Activated CD8-positive, alpha-beta T cell treated with anti-CD3 and anti-CD28 coated beads for 36 hours (primary cell): ENCODE data around the gene MEG3. TPM values are rescaled to one million over a fixed set of nuclear protein-coding genes. Genes with fewer than 3 reads are reported as not detected.

Experiments
- ATAC-seq: fragments of 200-7000 bp; cut with Tn5 transposase; one replicate; pipeline ENCODE4 v1.10.0; 2021; ENCODE audit warnings: mild to moderate bottlenecking, moderate library complexity
- CTCF ChIA-PET: fragments of 350-600 bp; sonication (Branson Sonifier 250); formaldehyde crosslinking; loops from one replicate; lab custom pipeline; 2021; ENCODE audit warnings: antibody characterized with exemption; lab: Charles Lee
- POLR2A ChIA-PET: fragments of 350-600 bp; sonication (Branson Sonifier 250); formaldehyde crosslinking; loops from one replicate; lab custom pipeline; 2021; ENCODE audit warnings: antibody characterized with exemption; lab: Charles Lee
- DNase-seq: peaks from one replicate; pipeline ENCODE4 v3.0.0-alpha.2; 2020
- H3K27ac Mint-ChIP-seq: one replicate; pipeline ENCODE4 v1.8.0; 2021; ENCODE audit warnings: mild to moderate bottlenecking, mixed read lengths
- H3K27me3 Mint-ChIP-seq: one replicate; pipeline ENCODE4 v1.8.0; 2021; ENCODE audit warnings: mixed read lengths
- H3K36me3 Mint-ChIP-seq: one replicate; pipeline ENCODE4 v1.8.0; 2021; ENCODE audit warnings: low read depth, mixed read lengths
- H3K4me1 Mint-ChIP-seq: one replicate; pipeline ENCODE4 v1.8.0; 2021; ENCODE audit warnings: low read depth, mixed read lengths
- H3K4me3 Mint-ChIP-seq: one replicate; pipeline ENCODE4 v1.8.0; 2021; ENCODE audit warnings: mild to moderate bottlenecking, moderate library complexity, mixed read lengths
- H3K9me3 Mint-ChIP-seq: one replicate; pipeline ENCODE4 v1.8.0; 2021; ENCODE audit warnings: mixed read lengths
- intact Hi-C: fragments of 100-400 bp; cut with micrococcal nuclease; formaldehyde crosslinking; loops from one replicate; pipeline ENCODE4 v1.10.0; 2022
- total RNA-seq, 2 experiments: library from RNA; stranded (reverse); gene quantifications; one replicate each; pipeline ENCODE4 v1.2.3, GENCODE V29; 2021
- TF ChIP-seq, protein P1 (sequence below): fragments of 200-600 bp; IDR thresholded peaks from one replicate; pipeline ENCODE4 v1.8.0; 2022; ENCODE audit warnings: antibody characterized with exemption, mild to moderate bottlenecking

MEG3 gene
- total RNA-seq, 2 experiments from 2014 or later, result not detected

DNA sequence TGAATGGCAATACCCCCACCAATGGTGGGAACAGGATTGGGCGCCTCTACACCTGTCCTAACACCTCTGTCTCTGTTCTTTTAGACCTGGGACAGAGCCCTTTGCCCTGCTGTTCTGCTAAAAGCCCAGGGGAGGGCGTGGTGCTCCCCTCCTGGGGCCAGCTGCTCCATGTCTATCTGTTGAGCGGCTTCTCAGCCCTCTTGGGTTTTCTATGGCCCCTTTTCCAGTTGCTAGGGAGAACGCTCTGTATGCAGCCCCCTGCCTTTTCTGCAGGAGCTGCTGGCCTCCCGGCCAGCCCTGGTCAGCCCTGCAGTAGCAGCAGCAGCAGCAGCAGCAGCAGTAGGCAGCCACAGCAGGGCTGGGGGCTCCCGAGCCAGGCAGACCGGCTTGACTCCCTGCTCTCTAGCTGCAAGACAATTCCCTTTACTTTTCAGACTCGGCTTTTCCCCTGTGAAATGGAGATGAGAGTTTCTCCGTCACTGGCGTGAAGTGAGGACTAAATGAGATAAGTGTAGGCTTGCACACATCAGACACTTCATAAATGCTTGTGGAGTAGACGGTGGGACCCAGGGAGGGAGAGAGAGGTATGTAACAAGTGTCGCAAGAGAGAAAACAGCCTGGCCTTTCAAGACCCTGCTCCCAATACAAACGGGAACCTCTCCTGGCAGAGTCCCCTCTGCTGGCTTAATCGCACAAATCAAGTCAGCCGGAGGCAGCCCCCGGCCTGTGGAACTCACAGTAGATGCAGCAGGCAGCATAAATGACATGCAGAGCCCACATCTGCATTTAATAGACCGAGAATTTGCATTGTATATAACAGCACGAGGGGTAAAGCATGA, 76.6 kb downstream of the MEG3 start:
- no peaks in the 10 kb centered on the region for H3K4me1 Mint-ChIP-seq
- CTCF ChIA-PET, result no interaction called here

DNA sequence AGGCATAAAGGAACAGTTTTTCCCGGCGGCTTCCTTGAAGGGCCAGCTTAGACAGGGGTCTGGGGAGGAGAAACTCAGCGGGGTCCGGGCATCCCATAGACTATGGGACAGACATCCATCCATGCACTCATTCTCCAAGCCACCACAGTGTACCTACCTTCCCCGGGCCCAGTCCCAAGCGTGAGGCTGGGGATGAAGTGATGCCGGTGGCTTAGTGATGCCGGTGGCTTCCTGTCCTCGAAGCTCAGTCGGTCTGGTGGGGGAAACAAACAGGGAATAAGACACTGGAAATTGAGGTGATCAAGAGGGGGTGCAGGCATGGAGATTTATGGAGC, 77.2 kb downstream of the MEG3 start:
- ChIA-PET CTCF (no interaction called here), POLR2A (no interaction called here)
- H3K9me3 Mint-ChIP-seq, result no peaks in the 10 kb centered on the region
- no peak for ATAC-seq
- no peak for DNase-seq
- intact Hi-C loops, result no loop called here
- no peaks in the 10 kb centered on the region for H3K4me1 Mint-ChIP-seq
- TF ChIP-seq, protein P1, sequence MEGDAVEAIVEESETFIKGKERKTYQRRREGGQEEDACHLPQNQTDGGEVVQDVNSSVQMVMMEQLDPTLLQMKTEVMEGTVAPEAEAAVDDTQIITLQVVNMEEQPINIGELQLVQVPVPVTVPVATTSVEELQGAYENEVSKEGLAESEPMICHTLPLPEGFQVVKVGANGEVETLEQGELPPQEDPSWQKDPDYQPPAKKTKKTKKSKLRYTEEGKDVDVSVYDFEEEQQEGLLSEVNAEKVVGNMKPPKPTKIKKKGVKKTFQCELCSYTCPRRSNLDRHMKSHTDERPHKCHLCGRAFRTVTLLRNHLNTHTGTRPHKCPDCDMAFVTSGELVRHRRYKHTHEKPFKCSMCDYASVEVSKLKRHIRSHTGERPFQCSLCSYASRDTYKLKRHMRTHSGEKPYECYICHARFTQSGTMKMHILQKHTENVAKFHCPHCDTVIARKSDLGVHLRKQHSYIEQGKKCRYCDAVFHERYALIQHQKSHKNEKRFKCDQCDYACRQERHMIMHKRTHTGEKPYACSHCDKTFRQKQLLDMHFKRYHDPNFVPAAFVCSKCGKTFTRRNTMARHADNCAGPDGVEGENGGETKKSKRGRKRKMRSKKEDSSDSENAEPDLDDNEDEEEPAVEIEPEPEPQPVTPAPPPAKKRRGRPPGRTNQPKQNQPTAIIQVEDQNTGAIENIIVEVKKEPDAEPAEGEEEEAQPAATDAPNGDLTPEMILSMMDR, result no peak
- H3K27me3 Mint-ChIP-seq, result peaks cover 42% of the 10 kb centered on the region
- no peak overlapping the region for H3K27ac Mint-ChIP-seq
- no peaks in the 10 kb centered on the region for H3K36me3 Mint-ChIP-seq
- H3K4me3 Mint-ChIP-seq, result no peak overlapping the region

More for the DNA sequence above, 76.6 kb downstream of the MEG3 start:
- intact Hi-C loops, result no loop called here
- TF ChIP-seq, protein P1, result no peak
- ATAC-seq (no peak), DNase-seq (no peak)
- POLR2A ChIA-PET, result no interaction called here
- Mint-ChIP-seq H3K4me3 (no peak overlapping the region), H3K9me3 (no peaks in the 10 kb centered on the region), H3K27ac (no peak overlapping the region), H3K27me3 (peaks cover 42% of the 10 kb centered on the region), H3K36me3 (no peaks in the 10 kb centered on the region)

DNA sequence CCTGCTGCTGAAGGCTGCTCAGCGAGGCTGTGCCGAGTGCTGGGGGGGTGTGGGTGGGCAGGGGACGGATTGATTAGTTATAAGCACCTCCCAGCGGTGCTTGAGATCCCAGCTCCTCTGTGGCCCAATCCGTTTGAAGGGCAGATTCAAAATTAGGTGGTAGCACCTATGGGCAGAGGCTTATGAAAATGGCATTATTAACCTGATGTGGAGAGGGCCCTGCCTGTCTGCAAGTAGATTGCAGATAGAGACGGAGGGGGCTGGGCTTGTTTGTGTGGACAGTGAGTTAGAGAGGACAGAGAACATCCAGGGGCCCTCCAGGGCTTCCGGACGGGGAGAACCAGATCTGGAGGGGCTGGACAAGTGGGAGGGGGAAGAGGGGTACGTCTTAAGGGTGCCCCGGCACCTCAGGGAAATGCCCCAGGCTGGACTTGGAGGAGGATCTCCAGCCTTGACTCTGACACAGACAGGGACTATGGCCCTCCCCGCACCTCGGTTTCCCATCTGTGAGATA, 77.8 kb downstream of the MEG3 start, which contains the start of gene RTL1:
Gene RTL1 (minus strand): TSS at position 51 of the 514 bp plus-strand sequence. CDS start 18,934 bp downstream, outside the sequence.
- H3K36me3 Mint-ChIP-seq, result no peaks in the 10 kb centered on the region
- no peak within 1 kb of the TSS for H3K4me3 Mint-ChIP-seq
- intact Hi-C loops, result no loop called here
- DNase-seq, result no peak
- ChIA-PET CTCF (no interaction called here), POLR2A (no interaction called here)
- TF ChIP-seq, protein P1, result no peak
- H3K9me3 Mint-ChIP-seq, result no peaks in the 10 kb centered on the region
- no peaks in the 10 kb centered on the region for H3K4me1 Mint-ChIP-seq
- peaks cover 42% of the 10 kb centered on the region for H3K27me3 Mint-ChIP-seq
- ATAC-seq, result no peak
- H3K27ac Mint-ChIP-seq, result no peak within 1 kb of the TSS

DNA sequence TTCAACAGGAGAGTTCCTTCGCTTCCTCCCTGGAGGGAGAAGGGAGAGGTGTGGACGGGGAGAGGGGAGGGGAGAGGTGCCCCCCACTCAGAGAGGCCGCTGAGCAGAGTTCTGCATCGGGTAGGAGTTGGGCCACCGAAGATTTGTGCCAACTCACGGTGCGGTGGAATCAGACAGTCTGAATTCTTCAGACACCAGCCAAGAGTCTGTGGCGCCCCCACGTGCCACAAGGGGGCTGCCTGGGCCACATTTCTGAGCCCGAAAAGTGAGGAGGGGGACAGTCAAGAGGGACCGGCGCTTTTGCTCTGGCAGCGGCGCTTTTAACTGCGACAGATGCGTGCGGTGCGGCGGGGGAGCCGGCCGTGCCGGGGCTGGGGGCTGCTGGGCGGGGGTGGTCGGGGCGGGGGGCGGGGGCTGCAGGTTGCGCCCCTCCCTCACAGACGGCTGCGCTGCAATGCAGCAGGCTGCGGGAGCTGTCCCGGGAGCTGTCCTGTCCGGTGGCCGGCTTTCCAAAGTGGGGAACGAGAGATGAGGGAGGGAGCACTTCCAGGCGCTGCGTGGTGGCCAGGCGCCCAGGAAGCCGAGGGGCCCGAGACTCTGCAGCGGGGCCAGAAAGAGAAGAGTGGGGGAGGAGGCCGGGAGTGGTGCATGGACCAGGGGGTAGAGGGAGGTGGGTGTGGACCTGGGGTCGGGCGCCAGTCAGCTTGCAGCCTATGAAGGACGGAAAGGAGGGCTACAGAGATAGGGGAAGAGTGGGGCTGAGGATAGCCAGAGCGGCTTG, 78.6 kb downstream of the MEG3 start:
- CTCF ChIA-PET, result no interaction called here
- Mint-ChIP-seq H3K27ac (no peak overlapping the region), H3K27me3 (peaks cover 34% of the 10 kb centered on the region), H3K4me1 (no peaks in the 10 kb centered on the region), H3K9me3 (no peaks in the 10 kb centered on the region), H3K36me3 (no peaks in the 10 kb centered on the region), H3K4me3 (no peak overlapping the region)
- DNase-seq, result no peak
- intact Hi-C loops, result no loop called here
- TF ChIP-seq, protein P1, result no peak
- no peak for ATAC-seq
- POLR2A ChIA-PET, result no interaction called here

DNA sequence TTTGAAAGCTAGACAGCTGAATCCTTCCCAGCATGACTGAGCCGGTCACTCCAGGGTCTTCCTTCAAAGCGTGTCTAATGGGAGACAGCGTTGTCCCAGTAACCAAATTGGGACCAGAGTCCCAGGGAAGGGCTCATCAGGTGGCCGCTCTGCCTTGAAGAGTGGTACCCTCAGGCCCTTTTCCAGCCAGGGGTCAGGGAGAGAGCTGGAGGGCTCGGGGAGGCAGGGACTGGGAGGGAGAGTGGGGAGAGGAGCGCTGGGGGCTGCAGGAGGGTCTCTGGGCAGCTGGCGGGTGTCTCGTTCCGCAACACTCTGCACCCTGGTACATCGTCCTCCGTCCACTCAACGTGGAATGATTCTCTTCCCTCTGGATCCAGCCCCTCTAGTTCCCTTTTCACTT, 79.2 kb downstream of the MEG3 start:
- TF ChIP-seq, protein P1, result no peak
- Mint-ChIP-seq H3K27ac (no peak overlapping the region), H3K9me3 (no peaks in the 10 kb centered on the region), H3K4me1 (no peaks in the 10 kb centered on the region), H3K27me3 (peaks cover 29% of the 10 kb centered on the region), H3K36me3 (no peaks in the 10 kb centered on the region), H3K4me3 (no peak overlapping the region)
- intact Hi-C loops, result no loop called here
- ChIA-PET CTCF (no interaction called here), POLR2A (no interaction called here)
- DNase-seq, result no peak
- ATAC-seq, result no peak
